HepG2 (cell line): ENCODE results near the gene DALRD3. TPM values are rescaled to one million over a fixed set of nuclear protein-coding genes. Genes with fewer than 3 reads are reported as not detected.

Source experiments
- BRF2 ChIP-seq: sonication (generic); formaldehyde crosslinking; IDR thresholded peaks from 2 replicates; pipeline ENCODE4 v1.8.1; 2022; ENCODE audit warnings: mild to moderate bottlenecking, missing genetic modification reagents
- CBX1 ChIP-seq: IDR thresholded peaks from one replicate; pipeline ENCODE4 v1.6.1; 2016; ENCODE audit warnings: antibody characterized with exemption, low read depth
- CENPT ChIP-seq: sonication (generic); formaldehyde crosslinking; IDR thresholded peaks from 2 replicates; pipeline ENCODE4 v1.8.0; 2022; ENCODE audit warnings: low read depth, mild to moderate bottlenecking, moderate library complexity, missing genetic modification reagents
- EZH2 ChIP-seq: conservative IDR thresholded peaks from 2 replicates; pipeline ENCODE4 v1.6.1; 2012; ENCODE audit warnings: mild to moderate bottlenecking, low read depth, low read length, moderate library complexity
- FOXO1 ChIP-seq: sonication (generic); formaldehyde crosslinking; IDR thresholded peaks from 2 replicates; pipeline ENCODE4 v1.4.0; 2020; ENCODE audit warnings: missing genetic modification reagents
- NR2F6 ChIP-seq, 2 experiments: IDR thresholded peaks; 2 replicates each; pipeline ENCODE4 v1.6.1; 2016; ENCODE audit warnings: antibody characterized with exemption in 1 of 2, mild to moderate bottlenecking in 1 of 2
- PATZ1 ChIP-seq: sonication (generic); formaldehyde crosslinking; IDR thresholded peaks from 2 replicates; pipeline ENCODE4 v1.4.0; 2020; ENCODE audit warnings: missing genetic modification reagents
- POLR2AphosphoS2 ChIP-seq: IDR thresholded peaks from 2 replicates; pipeline ENCODE4 v1.6.1; 2011; ENCODE audit warnings: low read depth, low read length, improper control_type of control experiment
- RARA ChIP-seq: IDR thresholded peaks from 2 replicates; pipeline ENCODE4 v1.6.1; 2016; ENCODE audit warnings: missing genetic modification reagents, missing compliant biosample characterization
- SCMH1 ChIP-seq: sonication (generic); formaldehyde crosslinking; IDR thresholded peaks from 2 replicates; pipeline ENCODE4 v1.9.0; 2021; ENCODE audit warnings: missing genetic modification reagents, mild to moderate bottlenecking, borderline replicate concordance
- SIX4 ChIP-seq: sonication (generic); formaldehyde crosslinking; IDR thresholded peaks from 2 replicates; pipeline ENCODE4 v1.4.0; 2020; ENCODE audit warnings: missing genetic modification reagents
- TBL1XR1 ChIP-seq: fragments of 150-350 bp; IDR thresholded peaks from 2 replicates; pipeline ENCODE4 v1.6.1; 2014; ENCODE audit warnings: borderline replicate concordance, low read length; ENCODE audit not compliant: partially characterized antibody
- TEAD2 ChIP-seq: sonication (generic); formaldehyde crosslinking; IDR thresholded peaks from 2 replicates; pipeline ENCODE4 v1.9.0; 2021; ENCODE audit warnings: missing genetic modification reagents
- ZBTB43 ChIP-seq: sonication (generic); formaldehyde crosslinking; conservative IDR thresholded peaks from 2 replicates; pipeline ENCODE4 v1.4.0; 2020; ENCODE audit warnings: missing genetic modification reagents
- ZHX1 ChIP-seq: sonication (generic); formaldehyde crosslinking; IDR thresholded peaks from 2 replicates; pipeline ENCODE4 v1.8.1; 2022; ENCODE audit warnings: low read depth, mild to moderate bottlenecking, missing genetic modification reagents
- ZNF460 ChIP-seq: sonication (generic); formaldehyde crosslinking; IDR thresholded peaks from 2 replicates; pipeline ENCODE4 v1.5.1; 2020; ENCODE audit warnings: missing genetic modification reagents, mild to moderate bottlenecking, borderline replicate concordance
- ZNF512B ChIP-seq: sonication (generic); formaldehyde crosslinking; IDR thresholded peaks from 2 replicates; pipeline ENCODE4 v1.5.1; 2020; ENCODE audit warnings: missing genetic modification reagents, mild to moderate bottlenecking, borderline replicate concordance
- polyA plus RNA-seq, 8 experiments: library from polyadenylated mRNA; depleted of rRNA in 3 of 8; stranded (reverse) in 7 of 8; unstranded in 1 of 8; fragments of >200 nt; fragmentation: Illumina TruSeq in 4 of 8; extraction: Trizol in 4 of 8; gene quantifications; 2 replicates each; pipeline versions ENCODE4 v1.2.1 to v1.2.3, GENCODE V29; 2011 to 2016; ENCODE audit warnings: low read depth in 4 of 8, missing spikeins in 1 of 8, mixed read lengths in 1 of 8; ENCODE audit not compliant: insufficient read depth in 1 of 8
- total RNA-seq, 5 experiments: library from RNA; depleted of rRNA; stranded (reverse); fragments of >200 nt; fragmentation: Illumina TruSeq; extraction: Trizol; gene quantifications; 2 replicates each; pipeline ENCODE4 v1.2.3, GENCODE V29; 2016; ENCODE audit warnings: low read depth in 1 of 5

The DALRD3 gene
- total and polyA plus RNA-seq, 2 of the 13 experiments (the other 11 are each of a cell fraction or from before 2014, with no cell fraction given) = 19.9 to 36.5 TPM

- TF ChIP-seq ZHX1 (CRISPR knock-in tag) = no peak
- no peak for TF ChIP-seq CENPT
- no peak for TF ChIP-seq EZH2
- TF ChIP-seq ZNF460 (CRISPR knock-in tag) = no peak
- no peak for TF ChIP-seq ZBTB43 (CRISPR knock-in tag)
- no peak for TF ChIP-seq ZNF512B (CRISPR knock-in tag)
- peak; percentile 83 for TF ChIP-seq NR2F6 (IDR thresholded peaks at IDR 0.05)
- peak; percentile 64 for TF ChIP-seq NR2F6 (CRISPR knock-in tag; IDR thresholded peaks at IDR 0.05)
- TF ChIP-seq SIX4 = no peak
- TF ChIP-seq POLR2AphosphoS2 = no peak
- TF ChIP-seq FOXO1 = 0 out of 2 replicates have a peak, but pooled peaks have one; percentile 13
- peak; percentile 87 for TF ChIP-seq PATZ1 (CRISPR knock-in tag)
- TF ChIP-seq RARA (CRISPR knock-in tag) = peak; percentile 32; the same call in 1 of the 2 replicates
- no peak for TF ChIP-seq TEAD2 (CRISPR knock-in tag)
- no peak for TF ChIP-seq TBL1XR1
- TF ChIP-seq CBX1 = no peak
- no peak for TF ChIP-seq SCMH1 (CRISPR knock-in tag)
- TF ChIP-seq BRF2 (CRISPR knock-in tag) = no peak
These were observed 13.8 kb downstream of the DALRD3 start (continued) for GRCh38 chr3:49004352-49005302.
